Measurements from ENCODE around the gene CASK.

GRCh38 chrX:41846714-41847113 is 76.6 kb downstream of the CASK start:
- TF ChIP-seq ZBTB1 (CRISPR knock-in tag; IDR thresholded peaks at IDR 0.05; ENCODE audit: borderline replicate concordance): no peak
- TF ChIP-seq CSRNP2 (CRISPR knock-in tag; conservative IDR thresholded peaks at IDR 0.05; ENCODE audit: low read depth): no peak
- TF ChIP-seq, protein P1, sequence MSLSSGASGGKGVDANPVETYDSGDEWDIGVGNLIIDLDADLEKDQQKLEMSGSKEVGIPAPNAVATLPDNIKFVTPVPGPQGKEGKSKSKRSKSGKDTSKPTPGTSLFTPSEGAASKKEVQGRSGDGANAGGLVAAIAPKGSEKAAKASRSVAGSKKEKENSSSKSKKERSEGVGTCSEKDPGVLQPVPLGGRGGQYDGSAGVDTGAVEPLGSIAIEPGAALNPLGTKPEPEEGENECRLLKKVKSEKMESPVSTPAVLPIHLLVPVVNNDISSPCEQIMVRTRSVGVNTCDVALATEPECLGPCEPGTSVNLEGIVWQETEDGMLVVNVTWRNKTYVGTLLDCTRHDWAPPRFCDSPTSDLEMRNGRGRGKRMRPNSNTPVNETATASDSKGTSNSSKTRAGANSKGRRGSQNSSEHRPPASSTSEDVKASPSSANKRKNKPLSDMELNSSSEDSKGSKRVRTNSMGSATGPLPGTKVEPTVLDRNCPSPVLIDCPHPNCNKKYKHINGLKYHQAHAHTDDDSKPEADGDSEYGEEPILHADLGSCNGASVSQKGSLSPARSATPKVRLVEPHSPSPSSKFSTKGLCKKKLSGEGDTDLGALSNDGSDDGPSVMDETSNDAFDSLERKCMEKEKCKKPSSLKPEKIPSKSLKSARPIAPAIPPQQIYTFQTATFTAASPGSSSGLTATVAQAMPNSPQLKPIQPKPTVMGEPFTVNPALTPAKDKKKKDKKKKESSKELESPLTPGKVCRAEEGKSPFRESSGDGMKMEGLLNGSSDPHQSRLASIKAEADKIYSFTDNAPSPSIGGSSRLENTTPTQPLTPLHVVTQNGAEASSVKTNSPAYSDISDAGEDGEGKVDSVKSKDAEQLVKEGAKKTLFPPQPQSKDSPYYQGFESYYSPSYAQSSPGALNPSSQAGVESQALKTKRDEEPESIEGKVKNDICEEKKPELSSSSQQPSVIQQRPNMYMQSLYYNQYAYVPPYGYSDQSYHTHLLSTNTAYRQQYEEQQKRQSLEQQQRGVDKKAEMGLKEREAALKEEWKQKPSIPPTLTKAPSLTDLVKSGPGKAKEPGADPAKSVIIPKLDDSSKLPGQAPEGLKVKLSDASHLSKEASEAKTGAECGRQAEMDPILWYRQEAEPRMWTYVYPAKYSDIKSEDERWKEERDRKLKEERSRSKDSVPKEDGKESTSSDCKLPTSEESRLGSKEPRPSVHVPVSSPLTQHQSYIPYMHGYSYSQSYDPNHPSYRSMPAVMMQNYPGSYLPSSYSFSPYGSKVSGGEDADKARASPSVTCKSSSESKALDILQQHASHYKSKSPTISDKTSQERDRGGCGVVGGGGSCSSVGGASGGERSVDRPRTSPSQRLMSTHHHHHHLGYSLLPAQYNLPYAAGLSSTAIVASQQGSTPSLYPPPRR (CRISPR knock-in tag; IDR thresholded peaks at IDR 0.05; ENCODE audit: borderline replicate concordance): no peak
- TF ChIP-seq JUNB (CRISPR knock-in tag; IDR thresholded peaks at IDR 0.05; ENCODE audit: borderline replicate concordance): no peak
- no peak for TF ChIP-seq ATF7-NPFF (CRISPR knock-in tag; IDR thresholded peaks at IDR 0.05; ENCODE audit: low read depth)
- TF ChIP-seq, protein P2, sequence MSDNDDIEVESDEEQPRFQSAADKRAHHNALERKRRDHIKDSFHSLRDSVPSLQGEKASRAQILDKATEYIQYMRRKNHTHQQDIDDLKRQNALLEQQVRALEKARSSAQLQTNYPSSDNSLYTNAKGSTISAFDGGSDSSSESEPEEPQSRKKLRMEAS (IDR thresholded peaks at IDR 0.05): no peak
- no peak for TF ChIP-seq HOXA7 (CRISPR knock-in tag; IDR thresholded peaks at IDR 0.05)

Measured in HepG2 (cell line).